ENCODE results near the gene DYNC1I1. TPM values are rescaled to one million over a fixed set of nuclear protein-coding genes. Genes with fewer than 3 reads are reported as not detected.

The DYNC1I1 gene
- total RNA-seq, 6 donors from 2014 or later, result 0.46 to 3.1 (median 1.7) TPM; not detected in 1

GRCh38 chr7:96004578-96004977 lies 232.2 kb downstream of the DYNC1I1 start:
- H3K27ac ChIP-seq, result no peak overlapping the region
- no peak for DNase-seq
- no peaks in the 10 kb centered on the region for H3K27me3 ChIP-seq
- no peak for ATAC-seq (ENCODE audit: low FRiP score in 2 of 2)
- no peak overlapping the region for H3K4me3 ChIP-seq
- no peaks in the 10 kb centered on the region for H3K9me3 ChIP-seq
- H3K4me1 ChIP-seq, result no peaks in the 10 kb centered on the region
- TF ChIP-seq CTCF (IDR thresholded peaks at IDR 0.05), result no peak
- no peak for TF ChIP-seq EP300 (IDR thresholded peaks at IDR 0.05)
- no peaks in the 10 kb centered on the region for H3K36me3 ChIP-seq

- Histone ChIP-seq H3K9me3 (no peaks in the 10 kb centered on the region), H3K4me3 (no peak overlapping the region), H3K27ac (no peak overlapping the region), H3K36me3 (no peaks in the 10 kb centered on the region), H3K27me3 (no peaks in the 10 kb centered on the region), H3K4me1 (no peaks in the 10 kb centered on the region)
- ATAC-seq (ENCODE audit: low FRiP score in 2 of 2) (no peak), DNase-seq (no peak)
- TF ChIP-seq EP300 (IDR thresholded peaks at IDR 0.05) (no peak), CTCF (IDR thresholded peaks at IDR 0.05) (no peak), POLR2A (IDR thresholded peaks at IDR 0.05) (no peak), POLR2AphosphoS5 (IDR thresholded peaks at IDR 0.05) (no peak)
- 62 to 75% methylated on average over 5 of the region's 5 CpGs for WGBS, 2 donors
These were observed 232.9 kb downstream of the DYNC1I1 start for GRCh38 chr7:96005271-96005670.

GRCh38 chr7:96009148-96009547 lies 236.8 kb downstream of the DYNC1I1 start:
- Histone ChIP-seq H3K9me3 (no peaks in the 10 kb centered on the region), H3K27ac (no peak overlapping the region), H3K4me3 (no peak overlapping the region), H3K4me1 (no peaks in the 10 kb centered on the region), H3K36me3 (no peaks in the 10 kb centered on the region), H3K27me3 (no peaks in the 10 kb centered on the region)
- TF ChIP-seq EP300 (IDR thresholded peaks at IDR 0.05) (no peak), POLR2A (IDR thresholded peaks at IDR 0.05) (no peak), POLR2AphosphoS5 (IDR thresholded peaks at IDR 0.05) (no peak), CTCF (IDR thresholded peaks at IDR 0.05) (no peak)
- DNase-seq, result no peak
- 95% methylated on average over 2 of the region's 2 CpGs for WGBS, 2 donors
- ATAC-seq (ENCODE audit: low FRiP score in 2 of 2), result no peak

- WGBS, 2 donors, result 82 to 89% methylated on average over 2 of the region's 2 CpGs
- no peak for DNase-seq
- Histone ChIP-seq H3K4me1 (no peaks in the 10 kb centered on the region), H3K27ac (no peak overlapping the region), H3K4me3 (no peak overlapping the region), H3K27me3 (no peaks in the 10 kb centered on the region), H3K36me3 (no peaks in the 10 kb centered on the region), H3K9me3 (no peaks in the 10 kb centered on the region)
- TF ChIP-seq EP300 (IDR thresholded peaks at IDR 0.05) (no peak), POLR2AphosphoS5 (IDR thresholded peaks at IDR 0.05) (no peak), CTCF (IDR thresholded peaks at IDR 0.05) (no peak), POLR2A (IDR thresholded peaks at IDR 0.05) (no peak)
- ATAC-seq (ENCODE audit: low FRiP score in 2 of 2), result no peak
These were observed 241.5 kb downstream of the DYNC1I1 start for GRCh38 chr7:96013836-96014235.

- WGBS, 2 donors, result 93 to 94% methylated on average over 1 of the region's 1 CpG
These were observed 242.3 kb downstream of the DYNC1I1 start for GRCh38 chr7:96014617-96015016.

More at GRCh38 chr7:96014617-96015016, 242.3 kb downstream of the DYNC1I1 start:
- Histone ChIP-seq H3K27me3 (no peaks in the 10 kb centered on the region), H3K27ac (no peak overlapping the region), H3K4me3 (no peak overlapping the region), H3K4me1 (no peaks in the 10 kb centered on the region), H3K9me3 (no peaks in the 10 kb centered on the region), H3K36me3 (no peaks in the 10 kb centered on the region)
- no peak for DNase-seq
- ATAC-seq (ENCODE audit: low FRiP score in 2 of 2), result no peak
- TF ChIP-seq EP300 (IDR thresholded peaks at IDR 0.05) (no peak), CTCF (IDR thresholded peaks at IDR 0.05) (no peak), POLR2AphosphoS5 (IDR thresholded peaks at IDR 0.05) (no peak), POLR2A (IDR thresholded peaks at IDR 0.05) (no peak)

Measured in upper lobe of left lung (tissue), 6 donors.